WTC11 (cell line): ENCODE results near the gene KNL1. TPM values are rescaled to one million over a fixed set of nuclear protein-coding genes. Genes with fewer than 3 reads are reported as not detected.

Experiments
- AFF4 ChIP-seq: sonication (generic); formaldehyde crosslinking; IDR thresholded peaks from 2 replicates; pipeline ENCODE4 v1.8.1; 2023; ENCODE audit warnings: mild to moderate bottlenecking, missing genetic modification reagents, borderline replicate concordance
- CREM ChIP-seq: sonication (generic); formaldehyde crosslinking; IDR thresholded peaks from 2 replicates; pipeline ENCODE4 v1.8.1; 2022; ENCODE audit warnings: mild to moderate bottlenecking, missing genetic modification reagents, moderate library complexity
- E2F1 ChIP-seq: sonication (generic); formaldehyde crosslinking; IDR thresholded peaks from 2 replicates; pipeline ENCODE4 v1.8.0; 2022; ENCODE audit warnings: mild to moderate bottlenecking, missing genetic modification reagents
- EMX1 ChIP-seq: fragments of 250-450 bp; sonication (Bioruptor Pico); IDR thresholded peaks from 2 replicates; pipeline ENCODE4 v1.8.0; 2021; ENCODE audit warnings: mild to moderate bottlenecking
- ERG ChIP-seq: fragments of 250-450 bp; sonication (Bioruptor Pico); IDR thresholded peaks from 2 replicates; pipeline ENCODE4 v1.8.0; 2021; ENCODE audit warnings: mild to moderate bottlenecking
- ESRRA ChIP-seq: sonication (generic); formaldehyde crosslinking; IDR thresholded peaks from 2 replicates; pipeline ENCODE4 v1.8.1; 2022; ENCODE audit warnings: mild to moderate bottlenecking, missing genetic modification reagents, borderline replicate concordance
- FOXJ3 ChIP-seq: sonication (generic); formaldehyde crosslinking; IDR thresholded peaks from 2 replicates; pipeline ENCODE4 v1.9.0; 2021; ENCODE audit warnings: missing genetic modification reagents, mild to moderate bottlenecking, borderline replicate concordance
- HMGA2 ChIP-seq: fragments of 250-450 bp; sonication (Bioruptor Pico); IDR thresholded peaks from 2 replicates; pipeline ENCODE4 v1.4.0; 2021; ENCODE audit warnings: mild to moderate bottlenecking, moderate library complexity
- NR1H2 ChIP-seq: sonication (generic); formaldehyde crosslinking; IDR thresholded peaks from 2 replicates; pipeline ENCODE4 v1.9.0; 2021; ENCODE audit warnings: mild to moderate bottlenecking, moderate library complexity, missing genetic modification reagents
- PREB ChIP-seq: sonication (generic); formaldehyde crosslinking; IDR thresholded peaks from 2 replicates; pipeline ENCODE4 v1.8.1; 2022; ENCODE audit warnings: mild to moderate bottlenecking, missing genetic modification reagents, moderate library complexity, borderline replicate concordance
- SMAD3 ChIP-seq: sonication (generic); formaldehyde crosslinking; IDR thresholded peaks from 2 replicates; pipeline ENCODE4 v1.8.0; 2022; ENCODE audit warnings: missing genetic modification reagents, mild to moderate bottlenecking, borderline replicate concordance
- TP53 ChIP-seq: sonication (generic); formaldehyde crosslinking; IDR thresholded peaks from 2 replicates; pipeline ENCODE4 v1.8.1; 2023; ENCODE audit warnings: mild to moderate bottlenecking, missing genetic modification reagents
- ZNF138 ChIP-seq: sonication (generic); formaldehyde crosslinking; conservative IDR thresholded peaks from 2 replicates; pipeline ENCODE4 v1.8.1; 2022; ENCODE audit warnings: mild to moderate bottlenecking, moderate library complexity, missing genetic modification reagents
- ZNF232 ChIP-seq: sonication (generic); formaldehyde crosslinking; IDR thresholded peaks from 2 replicates; pipeline ENCODE4 v1.8.0; 2022; ENCODE audit warnings: mild to moderate bottlenecking, missing genetic modification reagents
- ZNF263 ChIP-seq: sonication (generic); formaldehyde crosslinking; IDR thresholded peaks from 2 replicates; pipeline ENCODE4 v1.8.1; 2022; ENCODE audit warnings: low read depth, mild to moderate bottlenecking, moderate library complexity, missing genetic modification reagents
- ZNF396 ChIP-seq: fragments of 250-450 bp; sonication (Bioruptor Pico); IDR thresholded peaks from 2 replicates; pipeline ENCODE4 v1.8.0; 2021; ENCODE audit warnings: mild to moderate bottlenecking, moderate library complexity, borderline replicate concordance
- total RNA-seq: library from RNA; stranded (reverse); gene quantifications from 3 replicates; pipeline ENCODE4 v1.2.3, GENCODE V29; 2021
- TF ChIP-seq, protein P1 (sequence below): sonication (generic); formaldehyde crosslinking; IDR thresholded peaks from 2 replicates; pipeline ENCODE4 v1.8.1; 2022; ENCODE audit warnings: missing genetic modification reagents, borderline replicate concordance
- TF ChIP-seq, protein P2 (sequence below): sonication (generic); formaldehyde crosslinking; IDR thresholded peaks from 2 replicates; pipeline ENCODE4 v1.8.0; 2022; ENCODE audit warnings: missing genetic modification reagents
- TF ChIP-seq, protein P3 (sequence below): sonication (generic); formaldehyde crosslinking; IDR thresholded peaks from 2 replicates; pipeline ENCODE4 v1.8.1; 2023; ENCODE audit warnings: mild to moderate bottlenecking, missing genetic modification reagents
- TF ChIP-seq, protein P4 (sequence below): fragments of 250-450 bp; sonication (Bioruptor Pico); IDR thresholded peaks from 2 replicates; pipeline ENCODE4 v1.9.0; 2021; ENCODE audit warnings: moderate library complexity, mild to moderate bottlenecking, inconsistent platforms, borderline replicate concordance
- TF ChIP-seq, protein P5 (sequence below): fragments of 250-450 bp; sonication (Bioruptor Pico); IDR thresholded peaks from 2 replicates; pipeline ENCODE4 v1.9.0; 2021; ENCODE audit warnings: mild to moderate bottlenecking

Gene KNL1
- total RNA-seq, 1 experiment from 2014 or later, result 24.0 TPM

- TF ChIP-seq E2F1 (CRISPR knock-in tag), result peak; percentile 87; the same call in 1 of the 2 replicates
- TF ChIP-seq, protein P1, sequence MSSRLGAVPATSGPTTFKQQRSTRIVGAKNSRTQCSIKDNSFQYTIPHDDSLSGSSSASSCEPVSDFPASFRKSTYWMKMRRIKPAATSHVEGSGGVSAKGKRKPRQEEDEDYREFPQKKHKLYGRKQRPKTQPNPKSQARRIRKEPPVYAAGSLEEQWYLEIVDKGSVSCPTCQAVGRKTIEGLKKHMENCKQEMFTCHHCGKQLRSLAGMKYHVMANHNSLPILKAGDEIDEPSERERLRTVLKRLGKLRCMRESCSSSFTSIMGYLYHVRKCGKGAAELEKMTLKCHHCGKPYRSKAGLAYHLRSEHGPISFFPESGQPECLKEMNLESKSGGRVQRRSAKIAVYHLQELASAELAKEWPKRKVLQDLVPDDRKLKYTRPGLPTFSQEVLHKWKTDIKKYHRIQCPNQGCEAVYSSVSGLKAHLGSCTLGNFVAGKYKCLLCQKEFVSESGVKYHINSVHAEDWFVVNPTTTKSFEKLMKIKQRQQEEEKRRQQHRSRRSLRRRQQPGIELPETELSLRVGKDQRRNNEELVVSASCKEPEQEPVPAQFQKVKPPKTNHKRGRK (CRISPR knock-in tag), result no peak
- TF ChIP-seq, protein P2, sequence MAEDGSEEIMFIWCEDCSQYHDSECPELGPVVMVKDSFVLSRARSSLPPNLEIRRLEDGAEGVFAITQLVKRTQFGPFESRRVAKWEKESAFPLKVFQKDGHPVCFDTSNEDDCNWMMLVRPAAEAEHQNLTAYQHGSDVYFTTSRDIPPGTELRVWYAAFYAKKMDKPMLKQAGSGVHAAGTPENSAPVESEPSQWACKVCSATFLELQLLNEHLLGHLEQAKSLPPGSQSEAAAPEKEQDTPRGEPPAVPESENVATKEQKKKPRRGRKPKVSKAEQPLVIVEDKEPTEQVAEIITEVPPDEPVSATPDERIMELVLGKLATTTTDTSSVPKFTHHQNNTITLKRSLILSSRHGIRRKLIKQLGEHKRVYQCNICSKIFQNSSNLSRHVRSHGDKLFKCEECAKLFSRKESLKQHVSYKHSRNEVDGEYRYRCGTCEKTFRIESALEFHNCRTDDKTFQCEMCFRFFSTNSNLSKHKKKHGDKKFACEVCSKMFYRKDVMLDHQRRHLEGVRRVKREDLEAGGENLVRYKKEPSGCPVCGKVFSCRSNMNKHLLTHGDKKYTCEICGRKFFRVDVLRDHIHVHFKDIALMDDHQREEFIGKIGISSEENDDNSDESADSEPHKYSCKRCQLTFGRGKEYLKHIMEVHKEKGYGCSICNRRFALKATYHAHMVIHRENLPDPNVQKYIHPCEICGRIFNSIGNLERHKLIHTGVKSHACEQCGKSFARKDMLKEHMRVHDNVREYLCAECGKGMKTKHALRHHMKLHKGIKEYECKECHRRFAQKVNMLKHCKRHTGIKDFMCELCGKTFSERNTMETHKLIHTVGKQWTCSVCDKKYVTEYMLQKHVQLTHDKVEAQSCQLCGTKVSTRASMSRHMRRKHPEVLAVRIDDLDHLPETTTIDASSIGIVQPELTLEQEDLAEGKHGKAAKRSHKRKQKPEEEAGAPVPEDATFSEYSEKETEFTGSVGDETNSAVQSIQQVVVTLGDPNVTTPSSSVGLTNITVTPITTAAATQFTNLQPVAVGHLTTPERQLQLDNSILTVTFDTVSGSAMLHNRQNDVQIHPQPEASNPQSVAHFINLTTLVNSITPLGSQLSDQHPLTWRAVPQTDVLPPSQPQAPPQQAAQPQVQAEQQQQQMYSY, result peak; percentile 34; the same call in 1 of the 2 replicates
- TF ChIP-seq ESRRA (CRISPR knock-in tag), result no peak; the same call in none of the 2 replicates
- no peak for TF ChIP-seq EMX1
- TF ChIP-seq ZNF396, result no peak
- no peak for TF ChIP-seq FOXJ3 (CRISPR knock-in tag)
- TF ChIP-seq CREM (CRISPR knock-in tag), result peak; percentile 83; the same call in 1 of the 2 replicates
- TF ChIP-seq ERG (CRISPR knock-in tag), result no peak
- TF ChIP-seq AFF4 (CRISPR knock-in tag), result no peak
- TF ChIP-seq PREB (CRISPR knock-in tag), result no peak
- TF ChIP-seq, protein P3, sequence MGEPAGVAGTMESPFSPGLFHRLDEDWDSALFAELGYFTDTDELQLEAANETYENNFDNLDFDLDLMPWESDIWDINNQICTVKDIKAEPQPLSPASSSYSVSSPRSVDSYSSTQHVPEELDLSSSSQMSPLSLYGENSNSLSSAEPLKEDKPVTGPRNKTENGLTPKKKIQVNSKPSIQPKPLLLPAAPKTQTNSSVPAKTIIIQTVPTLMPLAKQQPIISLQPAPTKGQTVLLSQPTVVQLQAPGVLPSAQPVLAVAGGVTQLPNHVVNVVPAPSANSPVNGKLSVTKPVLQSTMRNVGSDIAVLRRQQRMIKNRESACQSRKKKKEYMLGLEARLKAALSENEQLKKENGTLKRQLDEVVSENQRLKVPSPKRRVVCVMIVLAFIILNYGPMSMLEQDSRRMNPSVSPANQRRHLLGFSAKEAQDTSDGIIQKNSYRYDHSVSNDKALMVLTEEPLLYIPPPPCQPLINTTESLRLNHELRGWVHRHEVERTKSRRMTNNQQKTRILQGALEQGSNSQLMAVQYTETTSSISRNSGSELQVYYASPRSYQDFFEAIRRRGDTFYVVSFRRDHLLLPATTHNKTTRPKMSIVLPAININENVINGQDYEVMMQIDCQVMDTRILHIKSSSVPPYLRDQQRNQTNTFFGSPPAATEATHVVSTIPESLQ (CRISPR knock-in tag), result no peak
- no peak for TF ChIP-seq ZNF138 (CRISPR knock-in tag)
- no peak for TF ChIP-seq SMAD3 (CRISPR knock-in tag)
- no peak for TF ChIP-seq ZNF263 (CRISPR knock-in tag)
- no peak for TF ChIP-seq NR1H2
- TF ChIP-seq ZNF232, result no peak
- TF ChIP-seq, protein P4, sequence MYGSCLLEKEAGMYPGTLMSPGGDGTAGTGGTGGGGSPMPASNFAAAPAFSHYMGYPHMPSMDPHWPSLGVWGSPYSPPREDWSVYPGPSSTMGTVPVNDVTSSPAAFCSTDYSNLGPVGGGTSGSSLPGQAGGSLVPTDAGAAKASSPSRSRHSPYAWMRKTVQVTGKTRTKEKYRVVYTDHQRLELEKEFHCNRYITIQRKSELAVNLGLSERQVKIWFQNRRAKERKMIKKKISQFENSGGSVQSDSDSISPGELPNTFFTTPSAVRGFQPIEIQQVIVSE, result no peak
- no peak for TF ChIP-seq HMGA2 (CRISPR knock-in tag)
- TF ChIP-seq, protein P5, sequence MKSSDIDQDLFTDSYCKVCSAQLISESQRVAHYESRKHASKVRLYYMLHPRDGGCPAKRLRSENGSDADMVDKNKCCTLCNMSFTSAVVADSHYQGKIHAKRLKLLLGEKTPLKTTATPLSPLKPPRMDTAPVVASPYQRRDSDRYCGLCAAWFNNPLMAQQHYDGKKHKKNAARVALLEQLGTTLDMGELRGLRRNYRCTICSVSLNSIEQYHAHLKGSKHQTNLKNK (CRISPR knock-in tag), result no peak
- TF ChIP-seq TP53 (CRISPR knock-in tag), result peak; percentile 62; the same call in 1 of the 2 replicates
These were observed 100.8 kb downstream of the KNL1 start, which contains the start of gene RAD51 (continued) for GRCh38 chr15:40694688-40695468.
